Measurements from ENCODE around the gene USP15.

GRCh38 chr12:62247281-62248045 lies 12.7 kb upstream of the USP15 start:
- TF ChIP-seq CTCF (optimal IDR thresholded peaks at IDR 0.05 in 1 of 3, IDR thresholded peaks at IDR 0.05 in 1 of 3, conservative IDR thresholded peaks at IDR 0.05 in 1 of 3; ENCODE audit: extremely low read depth in 1 of 3, insufficient read depth in 2 of 3, low read length in 3 of 3) (no peak), EZH2 (IDR thresholded peaks at IDR 0.05; ENCODE audit: low read length) (no peak)
